MM.1S (cell line): ENCODE data around the gene RAMACL.

Experiments used
- EZH2phosphoT487 ChIP-seq: fragments of 300-600 bp; sonication (generic); IDR thresholded peaks from 2 replicates; pipeline ENCODE4 v1.6.1; 2018; ENCODE audit warnings: antibody characterized with exemption, low read length
- TF ChIP-seq, protein P1 (sequence below): fragments of 300-600 bp; sonication (generic); IDR thresholded peaks from 2 replicates; pipeline ENCODE4 v1.5.1; 2016; ENCODE audit warnings: antibody characterized with exemption, low read length, mixed read lengths

DNA sequence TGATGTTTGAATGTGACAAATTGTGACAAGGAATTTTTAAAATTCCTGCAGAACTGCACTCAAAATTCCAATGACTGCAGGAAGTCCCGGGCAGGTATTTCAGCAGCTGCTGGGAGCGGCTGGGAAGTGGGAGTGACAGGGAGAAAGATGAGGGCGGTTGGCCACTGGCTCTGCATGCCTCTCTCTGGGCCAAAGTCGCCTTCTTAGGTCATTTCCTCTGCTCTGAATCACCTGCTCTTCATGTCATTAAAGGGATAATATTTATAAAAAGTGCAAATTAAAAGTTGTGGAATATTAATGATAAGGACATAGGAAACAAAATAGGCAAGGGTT is 43.9 kb downstream of the RAMACL start:
- no peak for TF ChIP-seq EZH2phosphoT487
- TF ChIP-seq, protein P1, sequence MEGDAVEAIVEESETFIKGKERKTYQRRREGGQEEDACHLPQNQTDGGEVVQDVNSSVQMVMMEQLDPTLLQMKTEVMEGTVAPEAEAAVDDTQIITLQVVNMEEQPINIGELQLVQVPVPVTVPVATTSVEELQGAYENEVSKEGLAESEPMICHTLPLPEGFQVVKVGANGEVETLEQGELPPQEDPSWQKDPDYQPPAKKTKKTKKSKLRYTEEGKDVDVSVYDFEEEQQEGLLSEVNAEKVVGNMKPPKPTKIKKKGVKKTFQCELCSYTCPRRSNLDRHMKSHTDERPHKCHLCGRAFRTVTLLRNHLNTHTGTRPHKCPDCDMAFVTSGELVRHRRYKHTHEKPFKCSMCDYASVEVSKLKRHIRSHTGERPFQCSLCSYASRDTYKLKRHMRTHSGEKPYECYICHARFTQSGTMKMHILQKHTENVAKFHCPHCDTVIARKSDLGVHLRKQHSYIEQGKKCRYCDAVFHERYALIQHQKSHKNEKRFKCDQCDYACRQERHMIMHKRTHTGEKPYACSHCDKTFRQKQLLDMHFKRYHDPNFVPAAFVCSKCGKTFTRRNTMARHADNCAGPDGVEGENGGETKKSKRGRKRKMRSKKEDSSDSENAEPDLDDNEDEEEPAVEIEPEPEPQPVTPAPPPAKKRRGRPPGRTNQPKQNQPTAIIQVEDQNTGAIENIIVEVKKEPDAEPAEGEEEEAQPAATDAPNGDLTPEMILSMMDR = no peak
